IgD-negative memory B cell (primary cell): ENCODE results near the gene FOXP1. TPM values are rescaled to one million over a fixed set of nuclear protein-coding genes. Genes with fewer than 3 reads are reported as not detected.

ENCODE experiments used
- H3K27ac Mint-ChIP-seq, 3 donors: one replicate each; pipeline ENCODE4 v1.8.0; 2020 to 2022; ENCODE audit warnings: mild to moderate bottlenecking in 3 of 3, mixed read lengths in 3 of 3, moderate library complexity in 1 of 3
- H3K27me3 Mint-ChIP-seq: one replicate; pipeline ENCODE4 v1.8.0; 2021; ENCODE audit warnings: mixed read lengths
- H3K36me3 Mint-ChIP-seq: one replicate; pipeline ENCODE4 v1.8.0; 2020; ENCODE audit warnings: mild to moderate bottlenecking, mixed read lengths
- H3K4me1 Mint-ChIP-seq, 3 donors: one replicate each; pipeline ENCODE4 v1.8.0; 2020 to 2022; ENCODE audit warnings: mixed read lengths in 3 of 3, mild to moderate bottlenecking in 1 of 3
- H3K4me3 Mint-ChIP-seq, 4 donors: one replicate each; pipeline ENCODE4 v1.8.0; 2020 to 2022; ENCODE audit warnings: mild to moderate bottlenecking in 4 of 4, mixed read lengths in 4 of 4, moderate library complexity in 3 of 4
- H3K9me3 Mint-ChIP-seq, 3 donors: one replicate each; pipeline ENCODE4 v1.8.0; 2020 to 2021; ENCODE audit warnings: mixed read lengths in 3 of 3, mild to moderate bottlenecking in 1 of 3
- polyA plus RNA-seq: library from polyadenylated mRNA; unstranded; fragments of 300-500 nt; fragmentation: Illumina TruSeq; gene quantifications from one replicate; pipeline ENCODE4 v1.2.3, GENCODE V29; 2021

The FOXP1 gene
- polyA plus RNA-seq, 1 donor from 2014 or later: 277 TPM

DNA sequence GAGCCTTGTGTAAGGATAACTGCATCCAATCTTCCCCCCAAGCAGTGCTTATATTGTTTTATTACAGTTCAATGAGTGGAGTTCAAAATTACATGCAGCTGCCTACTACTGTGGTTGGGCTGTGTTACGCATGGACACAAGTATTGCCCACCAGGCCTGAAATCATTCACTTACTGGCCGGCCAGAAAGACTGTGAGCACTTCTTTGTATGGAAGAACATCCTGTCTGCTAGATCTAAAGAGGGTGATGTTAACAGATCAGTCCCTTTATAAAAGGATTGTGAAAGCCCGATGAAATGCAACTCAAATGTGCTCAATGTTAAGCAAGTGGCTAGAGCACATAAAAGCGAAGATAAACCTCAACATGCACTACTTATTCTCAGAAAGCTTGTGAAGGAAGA, 132.5 kb downstream of the FOXP1 start:
- no peaks in the 10 kb centered on the region for H3K9me3 Mint-ChIP-seq
- no peaks in the 10 kb centered on the region for H3K36me3 Mint-ChIP-seq
- no peak overlapping the region for H3K27ac Mint-ChIP-seq

GRCh38 chr3:71450162-71450561, 133.4 kb downstream of the FOXP1 start:
- Mint-ChIP-seq H3K4me1 (peaks cover 16 to 48% (median 17%) of the 10 kb centered on the region in 3 donors), H3K27ac (no peak overlapping the region), H3K9me3 (no peaks in the 10 kb centered on the region), H3K36me3 (no peaks in the 10 kb centered on the region), H3K4me3 (no peak overlapping the region), H3K27me3 (no peaks in the 10 kb centered on the region)

More for the DNA sequence above, 132.5 kb downstream of the FOXP1 start:
- H3K27me3 Mint-ChIP-seq: peaks cover under 1% of the 10 kb centered on the region
- H3K4me1 Mint-ChIP-seq: peaks cover 22 to 53% (median 26%) of the 10 kb centered on the region in 3 donors
- peak overlapping the region in 1 of 4 donors; percentile 30 for H3K4me3 Mint-ChIP-seq

GRCh38 chr3:71447803-71448202, 135.7 kb downstream of the FOXP1 start:
- Mint-ChIP-seq H3K27ac (peak overlapping the region in 1 of 3 donors; percentile 54), H3K9me3 (no peaks in the 10 kb centered on the region), H3K36me3 (no peaks in the 10 kb centered on the region), H3K27me3 (no peaks in the 10 kb centered on the region), H3K4me1 (peaks cover 19 to 52% (median 22%) of the 10 kb centered on the region in 3 donors), H3K4me3 (no peak overlapping the region)

DNA sequence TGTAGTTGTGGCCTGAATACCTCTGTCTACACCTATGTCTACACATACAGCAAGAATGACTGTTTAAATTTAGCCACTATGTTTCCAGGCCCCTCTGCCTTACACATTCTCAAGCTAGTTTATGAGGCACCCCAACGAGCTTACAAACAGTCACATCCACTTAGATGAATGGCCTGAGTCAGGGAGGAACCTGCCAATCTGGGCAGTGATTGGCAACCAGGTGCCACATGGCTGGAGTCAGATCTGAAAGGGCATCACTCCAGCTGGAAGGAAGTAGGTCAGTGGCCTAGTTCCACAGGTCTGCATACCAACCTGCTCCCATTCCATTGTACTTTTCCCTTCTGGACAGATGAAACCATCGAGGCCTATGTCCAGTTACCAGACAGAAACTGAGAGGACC, 136.3 kb downstream of the FOXP1 start:
- Mint-ChIP-seq H3K27ac (no peak overlapping the region), H3K9me3 (no peaks in the 10 kb centered on the region), H3K36me3 (no peaks in the 10 kb centered on the region), H3K27me3 (no peaks in the 10 kb centered on the region), H3K4me3 (no peak overlapping the region), H3K4me1 (peaks cover 23 to 54% (median 26%) of the 10 kb centered on the region in 3 donors)

DNA sequence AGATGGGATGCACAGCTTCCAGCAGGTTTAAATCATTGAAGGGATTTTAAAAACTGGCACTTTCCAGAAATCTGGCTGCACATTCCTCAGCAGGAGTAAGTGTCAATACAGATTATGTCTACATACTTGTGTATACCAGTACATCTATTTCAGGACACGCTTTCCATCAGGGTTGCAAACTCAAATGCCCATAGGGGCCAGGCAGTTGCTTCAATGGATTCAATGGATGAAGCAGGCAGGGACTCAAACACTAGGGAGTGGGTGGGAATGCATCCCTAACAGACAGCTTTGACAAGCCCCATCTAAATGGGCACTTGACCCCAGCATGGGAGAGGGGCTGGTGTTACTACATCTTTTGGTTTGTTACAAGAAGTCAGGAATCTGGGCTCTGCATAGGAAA, 136.8 kb downstream of the FOXP1 start:
- Mint-ChIP-seq H3K27ac (peak overlapping the region in 1 of 3 donors; percentile 7), H3K4me3 (no peak overlapping the region), H3K9me3 (no peaks in the 10 kb centered on the region), H3K36me3 (no peaks in the 10 kb centered on the region), H3K27me3 (no peaks in the 10 kb centered on the region), H3K4me1 (peaks cover 28 to 57% (median 31%) of the 10 kb centered on the region in 3 donors)

- peak overlapping the region in 1 of 3 donors; percentile 7 for H3K27ac Mint-ChIP-seq
- no peaks in the 10 kb centered on the region for H3K36me3 Mint-ChIP-seq
- H3K4me1 Mint-ChIP-seq: peaks cover 27 to 59% (median 30%) of the 10 kb centered on the region in 3 donors
- no peaks in the 10 kb centered on the region for H3K9me3 Mint-ChIP-seq
- no peak overlapping the region for H3K4me3 Mint-ChIP-seq
- no peaks in the 10 kb centered on the region for H3K27me3 Mint-ChIP-seq
These were observed 137.3 kb downstream of the FOXP1 start for GRCh38 chr3:71446260-71446659.

DNA sequence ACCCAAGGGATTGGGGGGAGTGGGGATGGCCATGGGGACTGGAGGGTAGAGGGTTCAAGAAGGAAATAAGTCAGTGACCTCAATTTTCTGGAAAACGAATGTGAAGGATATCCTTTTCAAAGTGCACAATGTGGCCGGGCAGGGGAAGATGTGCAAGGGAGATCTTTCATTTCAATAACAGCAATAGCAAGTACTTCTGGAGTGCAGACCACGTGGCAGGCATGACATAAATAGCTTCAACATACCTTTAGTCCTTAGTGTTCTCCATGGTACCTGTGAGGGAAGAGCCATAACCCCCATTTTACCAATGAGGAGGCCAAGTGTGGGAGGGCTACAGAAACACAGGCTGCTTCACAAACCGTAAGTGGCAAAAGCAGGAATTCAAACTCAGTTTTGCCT, 138.7 kb downstream of the FOXP1 start:
- Mint-ChIP-seq H3K36me3 (no peaks in the 10 kb centered on the region), H3K4me3 (peak overlapping the region in 2 of 4 donors; percentile 50 to 82), H3K4me1 (peaks cover 29 to 57% (median 29%) of the 10 kb centered on the region in 3 donors), H3K27ac (peak overlapping the region; percentile 75 to 98 (median 92)), H3K27me3 (no peaks in the 10 kb centered on the region), H3K9me3 (no peaks in the 10 kb centered on the region)

GRCh38 chr3:71444028-71444860, 139.3 kb downstream of the FOXP1 start:
- Mint-ChIP-seq H3K27me3 (no peaks in the 10 kb centered on the region), H3K4me3 (peak overlapping the region; percentile 50 to 82 (median 72)), H3K27ac (peak overlapping the region; percentile 75 to 98 (median 92)), H3K36me3 (no peaks in the 10 kb centered on the region), H3K9me3 (no peaks in the 10 kb centered on the region), H3K4me1 (peaks cover 30 to 60% (median 31%) of the 10 kb centered on the region in 3 donors)

GRCh38 chr3:71443332-71443731, 140.2 kb downstream of the FOXP1 start:
- Mint-ChIP-seq H3K4me1 (peaks cover 30 to 63% (median 31%) of the 10 kb centered on the region in 3 donors), H3K27ac (peak overlapping the region; percentile 75 to 98 (median 92)), H3K9me3 (no peaks in the 10 kb centered on the region), H3K4me3 (peak overlapping the region in 2 of 4 donors; percentile 42 to 61), H3K27me3 (no peaks in the 10 kb centered on the region), H3K36me3 (no peaks in the 10 kb centered on the region)

DNA sequence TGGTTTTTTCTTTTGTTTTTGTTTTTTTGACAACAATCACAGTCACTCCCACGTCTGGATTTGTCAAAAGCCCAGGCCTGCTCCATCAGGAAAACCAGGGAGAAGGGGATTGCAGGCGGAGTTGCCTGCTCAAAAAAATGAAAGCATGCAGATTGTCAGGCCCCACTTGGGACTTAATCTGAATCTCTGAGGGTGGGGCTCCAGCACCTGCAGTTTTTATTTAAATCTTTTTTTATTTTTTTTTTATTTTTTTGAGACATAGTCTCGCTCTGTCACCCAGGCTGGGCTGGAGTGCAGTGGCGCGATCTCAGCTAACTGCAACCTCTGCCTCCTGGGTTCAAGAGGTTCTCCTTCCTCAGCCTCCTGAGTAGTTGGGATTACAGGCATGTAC, 140.9 kb downstream of the FOXP1 start:
- peaks cover 32 to 63% (median 34%) of the 10 kb centered on the region in 3 donors for H3K4me1 Mint-ChIP-seq
- H3K4me3 Mint-ChIP-seq: peak overlapping the region; percentile 61 to 90 (median 78)
- H3K27me3 Mint-ChIP-seq: no peaks in the 10 kb centered on the region
- H3K27ac Mint-ChIP-seq: peak overlapping the region; percentile 75 to 98 (median 76)
- no peaks in the 10 kb centered on the region for H3K36me3 Mint-ChIP-seq
- no peaks in the 10 kb centered on the region for H3K9me3 Mint-ChIP-seq

DNA sequence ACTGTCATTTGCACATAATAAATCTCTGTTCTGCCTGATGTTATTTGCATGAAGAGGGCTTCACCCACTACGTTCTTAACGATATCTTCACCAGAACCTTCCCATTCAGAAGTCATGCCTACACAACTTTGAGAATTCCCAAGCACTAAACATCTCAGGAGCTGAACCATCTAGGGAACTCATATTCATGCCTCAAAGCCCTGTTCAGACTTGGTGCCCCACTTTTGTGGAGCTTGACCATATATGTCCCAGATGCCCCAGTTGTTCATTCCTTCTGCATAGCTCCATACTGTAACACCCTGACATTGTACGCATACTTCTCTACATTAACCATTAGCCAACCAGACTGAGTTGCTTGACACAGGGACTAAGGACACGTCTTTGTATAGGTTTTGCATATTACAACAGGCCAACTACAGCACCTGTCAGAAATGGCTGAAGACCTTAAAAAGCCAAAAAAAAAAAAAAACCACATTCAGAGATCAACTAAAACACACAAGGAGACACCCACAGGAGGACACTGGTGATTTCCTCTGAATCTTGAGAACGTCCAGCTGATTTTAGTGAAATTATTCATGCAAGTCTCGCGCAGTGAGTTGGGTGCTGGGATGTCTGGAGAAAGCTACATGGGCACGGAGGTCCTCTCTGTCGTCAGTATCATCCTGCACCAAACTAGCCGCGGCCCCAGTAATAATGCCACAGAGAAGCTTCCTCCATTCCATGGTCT, 141.4 kb downstream of the FOXP1 start:
- peaks cover 33 to 63% (median 36%) of the 10 kb centered on the region in 3 donors for H3K4me1 Mint-ChIP-seq
- H3K9me3 Mint-ChIP-seq: no peaks in the 10 kb centered on the region
- peak overlapping the region; percentile 75 to 91 (median 76) for H3K27ac Mint-ChIP-seq
- H3K36me3 Mint-ChIP-seq: no peaks in the 10 kb centered on the region
- no peaks in the 10 kb centered on the region for H3K27me3 Mint-ChIP-seq
- H3K4me3 Mint-ChIP-seq: peak overlapping the region; percentile 61 to 90 (median 78)

GRCh38 chr3:71441217-71441924, 142.2 kb downstream of the FOXP1 start:
- H3K9me3 Mint-ChIP-seq: no peaks in the 10 kb centered on the region
- H3K4me1 Mint-ChIP-seq: peaks cover 33 to 59% (median 39%) of the 10 kb centered on the region in 3 donors
- peak overlapping the region in 3 of 4 donors; percentile 13 to 87 (median 61) for H3K4me3 Mint-ChIP-seq
- no peaks in the 10 kb centered on the region for H3K36me3 Mint-ChIP-seq
- H3K27me3 Mint-ChIP-seq: no peaks in the 10 kb centered on the region
- peak overlapping the region in 2 of 3 donors; percentile 75 to 76 for H3K27ac Mint-ChIP-seq

DNA sequence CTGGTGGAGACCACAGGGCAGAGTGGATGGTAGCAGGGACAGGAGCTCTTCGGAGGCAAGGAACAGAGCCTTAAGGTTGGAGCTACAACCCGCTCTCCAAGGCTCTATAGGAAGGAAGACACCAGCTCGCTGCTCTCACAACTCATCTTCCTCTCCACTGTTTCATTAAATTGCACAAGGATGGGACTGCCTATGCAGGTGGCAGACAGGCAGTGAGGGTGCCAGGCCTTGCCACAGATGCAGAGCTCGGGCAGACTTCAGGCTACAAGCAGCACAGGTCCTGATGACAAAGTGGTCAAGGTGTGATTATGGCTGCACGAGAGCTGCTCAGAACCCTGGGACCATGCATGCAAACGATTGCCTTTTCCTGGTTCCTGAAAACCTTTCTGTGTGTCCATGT, 144.6 kb downstream of the FOXP1 start:
- Mint-ChIP-seq H3K27ac (peak overlapping the region in 1 of 3 donors; percentile 31), H3K9me3 (no peaks in the 10 kb centered on the region), H3K36me3 (no peaks in the 10 kb centered on the region), H3K4me1 (peaks cover 25 to 48% (median 36%) of the 10 kb centered on the region in 3 donors), H3K4me3 (peak overlapping the region in 1 of 4 donors; percentile 32), H3K27me3 (no peaks in the 10 kb centered on the region)

DNA sequence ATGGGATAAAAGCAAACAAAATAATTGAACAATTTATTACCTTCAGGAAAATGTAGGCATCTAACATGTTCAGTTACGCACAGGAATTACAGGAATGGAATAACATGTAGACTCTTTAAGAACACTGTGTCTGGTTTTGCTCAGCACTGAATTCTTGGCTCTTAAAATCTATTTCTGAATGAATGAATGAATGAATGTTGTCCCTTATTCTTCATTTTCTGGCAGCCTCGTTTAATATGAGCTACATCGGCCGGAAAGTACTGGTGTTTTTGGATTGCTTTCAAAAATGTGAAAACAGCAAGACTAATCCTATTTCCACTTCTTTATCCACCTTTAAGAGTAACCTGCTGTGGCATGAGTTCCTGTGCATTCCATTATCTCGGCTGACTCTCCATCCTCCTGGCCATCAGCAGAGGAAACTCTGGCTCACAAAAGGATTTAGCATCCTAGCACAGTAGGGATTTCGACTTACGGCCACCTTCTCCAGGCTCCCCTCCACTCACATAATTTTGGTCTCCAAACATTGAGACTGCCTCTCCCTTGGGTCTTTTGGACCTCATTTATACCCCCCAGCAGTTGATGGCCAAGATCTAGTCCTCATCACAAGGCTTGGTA, 145.3 kb downstream of the FOXP1 start:
- Mint-ChIP-seq H3K36me3 (no peaks in the 10 kb centered on the region), H3K4me3 (no peak overlapping the region), H3K27ac (no peak overlapping the region), H3K27me3 (no peaks in the 10 kb centered on the region), H3K4me1 (peaks cover 19 to 41% (median 37%) of the 10 kb centered on the region in 3 donors), H3K9me3 (no peaks in the 10 kb centered on the region)
